HG03457 (cell line): ENCODE data around the gene NTM.

Source experiments
- ATAC-seq: cut with Tn5 transposase; IDR thresholded peaks from one replicate; pipeline ENCODE4 v1.9.1; 2021; ENCODE audit warnings: moderate number of reproducible peaks; ENCODE audit not compliant: unreplicated experiment

NTM gene

GRCh38 chr11:131696690-131697089 lies 326.3 kb downstream of the NTM start:
- no peak for ATAC-seq

- no peak for ATAC-seq
Observed at GRCh38 chr11:131703311-131703710, 332.9 kb downstream of the NTM start.

- ATAC-seq: no peak
Observed at GRCh38 chr11:131704682-131705081, 334.3 kb downstream of the NTM start.

GRCh38 chr11:131710511-131710910 lies 340.1 kb downstream of the NTM start:
- no peak for ATAC-seq

GRCh38 chr11:131712897-131713296 lies 342.5 kb downstream of the NTM start:
- no peak for ATAC-seq

DNA sequence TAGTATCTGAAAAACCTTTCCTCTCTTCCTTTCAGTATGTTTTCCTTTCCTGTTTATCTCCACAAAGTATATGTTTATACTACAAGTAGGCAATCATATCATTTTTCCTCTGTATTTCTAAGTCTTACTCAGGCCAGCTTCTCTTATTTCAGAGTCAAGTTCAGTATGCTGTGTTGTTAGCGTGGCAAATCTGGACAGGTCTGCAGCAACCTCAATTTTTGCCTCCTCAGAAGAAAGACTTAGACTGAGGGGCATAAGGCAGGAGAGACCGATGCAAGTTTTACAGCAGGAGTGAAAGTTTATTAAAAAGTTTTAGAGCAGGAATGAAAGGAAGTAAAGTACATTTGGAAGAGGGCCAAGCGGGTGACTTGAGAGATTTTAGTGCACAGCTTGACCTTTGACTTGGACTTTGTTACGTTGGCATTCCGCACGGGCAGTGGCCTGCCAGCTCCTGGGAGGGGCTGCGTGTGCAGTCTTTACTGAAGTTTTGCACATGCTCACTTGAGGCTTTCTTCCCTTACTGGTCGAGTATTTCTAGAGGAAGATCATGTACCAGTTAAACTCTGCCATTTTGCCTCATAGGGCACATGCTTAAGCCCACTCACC lies 343.2 kb downstream of the NTM start:
- ATAC-seq: no peak

- ATAC-seq: no peak
Observed at GRCh38 chr11:131717616-131718015, 347.2 kb downstream of the NTM start.

GRCh38 chr11:131723088-131723487 lies 352.7 kb downstream of the NTM start:
- no peak for ATAC-seq

DNA sequence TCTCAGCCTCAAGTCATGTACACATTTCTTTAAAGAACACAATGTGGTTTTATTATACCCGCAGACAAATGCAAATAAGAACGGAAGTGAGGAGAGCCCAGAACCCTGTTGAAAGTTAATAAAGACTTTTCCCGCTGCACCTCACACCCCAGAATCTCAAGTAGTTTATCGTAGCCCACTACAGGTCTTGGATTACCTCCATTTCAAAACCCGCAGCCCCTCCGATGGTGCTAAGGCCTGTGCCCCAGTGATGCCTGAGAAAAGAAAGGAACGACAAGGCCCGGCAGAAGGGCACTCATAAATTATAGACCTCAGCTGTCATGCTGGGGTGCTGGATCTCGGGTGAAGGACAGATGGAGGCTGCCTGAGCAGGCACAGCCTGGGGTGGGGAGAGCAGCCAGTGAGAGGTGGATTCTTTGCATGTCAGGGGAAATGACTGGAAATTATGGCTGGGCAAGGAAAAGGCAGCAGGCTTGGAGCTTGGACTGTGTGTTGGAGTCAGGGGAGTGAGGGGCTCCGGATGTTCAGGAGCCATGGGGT lies 354.1 kb downstream of the NTM start:
- ATAC-seq: no peak

GRCh38 chr11:131734871-131735270 lies 364.5 kb downstream of the NTM start:
- ATAC-seq: no peak

GRCh38 chr11:131737357-131737756 lies 366.9 kb downstream of the NTM start:
- no peak for ATAC-seq

GRCh38 chr11:131739243-131739882 lies 368.9 kb downstream of the NTM start:
- ATAC-seq: no peak

DNA sequence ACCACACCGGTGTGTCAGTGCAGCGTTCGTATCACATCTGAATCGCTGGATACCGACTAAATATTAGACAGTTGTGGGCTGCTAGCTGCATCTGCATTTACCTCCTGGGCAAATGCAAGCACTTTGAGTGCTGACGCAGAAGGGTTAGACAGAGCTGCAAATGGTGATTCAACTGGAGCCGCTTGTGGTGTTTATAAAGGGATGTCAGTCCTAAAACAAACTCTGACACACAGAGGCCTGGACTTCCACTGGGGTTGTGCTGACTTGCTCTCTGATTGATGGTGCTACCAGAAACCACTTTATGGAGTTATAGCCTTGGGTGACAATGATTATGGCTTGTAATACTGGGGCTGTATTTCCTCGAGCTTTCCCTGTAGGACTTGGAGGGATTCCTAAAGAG lies 374.4 kb downstream of the NTM start:
- no peak for ATAC-seq

GRCh38 chr11:131745405-131745804 lies 375.0 kb downstream of the NTM start:
- no peak for ATAC-seq

DNA sequence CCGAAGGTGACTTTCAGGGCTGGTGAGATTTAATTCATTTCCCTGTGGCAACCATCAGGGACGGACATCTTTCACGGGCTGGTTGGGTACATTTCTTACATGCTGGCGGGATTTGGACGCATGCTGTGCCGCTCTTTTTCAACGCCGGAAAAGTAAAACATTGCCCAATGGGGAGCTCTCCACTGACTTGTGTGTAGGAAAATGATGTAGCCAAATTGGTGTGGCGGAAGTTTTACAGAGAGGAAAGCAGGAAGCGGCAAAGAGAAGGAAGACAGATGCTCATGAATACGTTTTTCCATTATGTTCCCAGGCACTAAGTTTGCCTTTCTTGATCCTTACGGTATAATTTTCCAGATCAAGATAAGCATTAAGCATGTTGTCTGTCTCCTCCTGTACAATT lies 375.8 kb downstream of the NTM start:
- no peak for ATAC-seq

DNA sequence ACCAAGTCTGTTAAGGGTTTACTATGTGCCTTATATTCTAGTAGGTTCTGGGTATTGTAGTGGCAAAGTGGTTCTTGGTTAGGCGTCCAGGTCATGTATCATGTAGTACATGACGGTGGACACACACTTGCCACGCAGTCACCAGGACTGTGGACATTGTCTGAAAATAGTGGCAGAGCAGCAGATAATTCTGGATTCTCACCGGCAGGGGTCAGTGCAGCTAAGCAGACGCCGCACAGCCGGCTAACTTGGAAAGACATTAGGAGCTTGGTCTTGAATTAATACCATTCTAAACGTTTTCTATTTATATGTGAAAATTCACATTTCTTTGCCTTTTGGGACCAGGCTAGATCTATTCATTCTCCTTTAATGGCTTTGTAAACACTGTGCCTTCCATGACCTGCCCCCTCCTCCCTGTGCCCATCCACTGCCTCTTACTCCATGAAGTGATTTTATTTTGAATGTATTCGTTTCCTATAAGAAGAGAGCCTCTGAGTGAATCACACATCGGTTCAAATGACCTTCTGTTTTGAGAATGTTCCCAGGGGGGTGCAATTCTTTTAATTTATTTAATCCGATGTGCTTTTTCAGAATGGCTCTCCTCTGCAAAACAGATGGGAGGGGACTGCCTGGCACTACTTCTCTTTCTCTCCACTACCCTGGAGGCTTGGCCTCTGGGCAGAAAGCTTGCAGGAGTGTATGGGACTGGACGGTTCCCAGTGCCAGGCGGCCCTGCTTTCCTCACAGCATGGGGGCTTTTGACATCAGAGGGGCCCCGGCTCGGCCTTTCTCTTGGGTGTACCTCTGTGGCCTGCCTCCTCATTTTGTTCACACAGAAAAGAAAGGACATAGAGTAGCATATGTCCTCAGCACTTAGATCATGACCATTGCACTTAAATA lies 378.0 kb downstream of the NTM start:
- no peak for ATAC-seq

DNA sequence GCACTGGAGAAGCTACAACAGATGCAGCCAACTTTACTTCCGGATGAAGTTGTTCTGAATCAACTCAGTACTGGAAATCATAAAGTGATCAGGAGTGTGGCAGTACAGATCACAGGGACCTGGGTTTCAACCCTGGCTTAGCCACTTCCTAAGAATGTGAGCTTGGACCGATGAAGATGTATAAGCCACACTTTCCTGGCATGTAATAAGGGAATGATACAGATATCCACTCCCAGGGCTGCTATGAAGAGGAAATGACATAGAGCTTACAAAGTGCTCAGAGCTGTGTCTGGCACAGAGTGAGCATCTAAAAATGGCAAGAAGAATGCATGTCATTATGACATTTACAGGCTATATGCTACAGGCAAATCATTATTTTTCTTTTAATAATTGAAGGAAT lies 378.7 kb downstream of the NTM start:
- no peak for ATAC-seq

GRCh38 chr11:131750152-131750551 lies 379.7 kb downstream of the NTM start:
- ATAC-seq: no peak

GRCh38 chr11:131750692-131751091 lies 380.3 kb downstream of the NTM start:
- ATAC-seq: no peak

GRCh38 chr11:131754671-131755070 lies 384.3 kb downstream of the NTM start:
- ATAC-seq: no peak

DNA sequence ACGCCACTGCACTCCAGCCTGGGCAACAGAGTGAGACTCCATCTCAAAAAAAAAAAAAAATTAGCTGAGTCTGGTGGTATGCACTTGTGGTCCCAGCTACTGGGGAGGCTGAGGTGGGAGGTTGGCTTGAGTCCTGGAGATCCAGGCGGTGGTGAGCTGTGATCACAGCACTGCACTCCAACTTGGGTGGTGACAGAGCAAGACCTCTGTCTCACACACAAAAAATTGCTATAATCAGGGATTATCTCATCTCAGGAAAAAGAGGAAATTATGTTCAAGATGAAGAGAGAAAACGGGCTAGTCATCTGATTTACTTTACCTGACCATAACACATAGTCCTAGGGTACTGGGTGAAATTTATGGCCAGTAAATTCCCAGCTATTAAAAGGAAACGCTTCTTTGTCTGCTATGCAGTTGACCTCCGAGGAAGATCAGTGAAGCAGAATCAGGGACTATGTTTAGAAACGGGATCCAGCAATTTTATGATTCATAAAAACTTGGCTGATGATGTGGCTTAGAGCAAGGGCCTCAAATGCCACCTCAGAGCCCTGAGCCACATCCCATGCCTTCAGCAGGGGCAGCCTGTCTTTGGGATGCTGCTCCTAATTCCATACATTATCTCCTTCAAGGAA lies 386.2 kb downstream of the NTM start:
- no peak for ATAC-seq
